ENCODE data around the gene TULP1.
A peak's percentile ranks its signal among the peaks of the same experiment; 100 is the strongest.

The TULP1 gene

GRCh38 chr6:35481226-35481625 is 31.5 kb downstream of the TULP1 start:
- DNase-seq: no peak

GRCh38 chr6:35480176-35480575 is 32.5 kb downstream of the TULP1 start:
- DNase-seq: no peak

DNA sequence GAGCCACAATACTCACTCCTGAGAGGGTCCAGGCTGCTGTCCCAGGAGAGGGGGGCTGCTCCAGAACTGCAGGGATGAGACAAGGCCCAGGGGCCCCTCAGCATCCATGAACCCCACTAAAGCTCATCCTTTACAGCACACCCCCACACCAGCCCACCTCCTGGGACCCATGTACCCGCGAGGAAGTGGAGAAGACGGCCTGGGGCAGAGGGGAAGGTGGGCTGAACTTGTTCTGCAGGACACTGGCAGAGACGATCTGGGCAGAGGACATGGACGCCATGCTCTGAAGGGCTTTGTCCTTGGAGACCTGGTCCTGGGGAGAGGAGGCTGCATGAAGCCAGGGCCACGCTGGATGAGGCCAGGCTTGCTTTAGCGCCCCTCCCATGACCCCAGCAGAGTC is 34.4 kb downstream of the TULP1 start:
- no peak for DNase-seq

GRCh38 chr6:35477551-35478179 is 35.0 kb downstream of the TULP1 start:
- DNase-seq: no peak

GRCh38 chr6:35477028-35477427 is 35.7 kb downstream of the TULP1 start:
- no peak for DNase-seq

- no peak for DNase-seq
Measured at GRCh38 chr6:35476004-35476403, 36.7 kb downstream of the TULP1 start.

- DNase-seq: no peak
Measured at GRCh38 chr6:35475573-35475972, 37.1 kb downstream of the TULP1 start.

DNA sequence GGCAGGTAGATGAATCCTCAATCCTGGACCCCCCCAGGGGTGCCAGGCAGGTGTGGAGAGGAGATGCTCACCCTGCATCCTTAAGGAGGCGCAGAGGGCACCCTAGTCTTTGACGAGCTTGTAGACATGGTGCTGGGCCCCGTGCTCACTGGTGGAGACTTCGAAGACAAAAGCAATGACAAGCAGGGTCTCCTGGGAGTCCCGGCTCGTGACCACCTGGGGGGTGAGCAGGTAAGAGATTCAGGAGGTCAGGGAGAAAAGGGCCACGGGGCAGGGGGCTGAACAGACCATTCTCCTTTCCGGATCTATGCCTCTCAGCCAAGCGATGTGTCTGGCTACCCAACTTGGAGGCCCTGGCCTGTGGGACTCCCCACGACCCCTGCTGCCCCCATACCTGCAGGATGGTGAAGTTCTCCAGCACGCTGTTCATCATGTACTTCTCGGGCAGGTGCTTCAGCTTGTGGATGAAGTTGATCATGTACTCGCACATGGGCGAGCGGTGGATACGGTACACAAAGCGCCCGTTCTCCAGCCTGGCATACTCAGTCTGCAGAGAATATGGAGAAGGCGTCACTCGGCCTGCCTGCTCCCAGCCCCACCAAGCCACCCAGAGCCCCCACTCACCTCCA is 37.6 kb downstream of the TULP1 start:
- DNase-seq: no peak

- no peak for DNase-seq
Measured at GRCh38 chr6:35474131-35474941, 38.4 kb downstream of the TULP1 start.

DNA sequence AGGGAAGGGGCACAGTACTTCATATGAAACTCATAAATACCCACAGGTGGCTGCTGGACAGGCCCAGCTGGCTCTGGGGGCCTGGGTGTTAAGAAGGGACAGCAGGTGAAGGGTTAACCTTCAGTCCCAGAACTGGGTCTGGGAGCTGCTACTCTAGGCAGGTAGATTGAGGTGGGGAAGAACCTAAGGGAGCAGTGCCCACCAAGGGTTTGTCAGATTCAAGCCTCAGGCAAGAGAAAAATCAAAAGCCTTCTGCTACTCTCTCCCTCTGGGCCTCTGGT is 38.9 kb downstream of the TULP1 start:
- no peak for DNase-seq

DNA sequence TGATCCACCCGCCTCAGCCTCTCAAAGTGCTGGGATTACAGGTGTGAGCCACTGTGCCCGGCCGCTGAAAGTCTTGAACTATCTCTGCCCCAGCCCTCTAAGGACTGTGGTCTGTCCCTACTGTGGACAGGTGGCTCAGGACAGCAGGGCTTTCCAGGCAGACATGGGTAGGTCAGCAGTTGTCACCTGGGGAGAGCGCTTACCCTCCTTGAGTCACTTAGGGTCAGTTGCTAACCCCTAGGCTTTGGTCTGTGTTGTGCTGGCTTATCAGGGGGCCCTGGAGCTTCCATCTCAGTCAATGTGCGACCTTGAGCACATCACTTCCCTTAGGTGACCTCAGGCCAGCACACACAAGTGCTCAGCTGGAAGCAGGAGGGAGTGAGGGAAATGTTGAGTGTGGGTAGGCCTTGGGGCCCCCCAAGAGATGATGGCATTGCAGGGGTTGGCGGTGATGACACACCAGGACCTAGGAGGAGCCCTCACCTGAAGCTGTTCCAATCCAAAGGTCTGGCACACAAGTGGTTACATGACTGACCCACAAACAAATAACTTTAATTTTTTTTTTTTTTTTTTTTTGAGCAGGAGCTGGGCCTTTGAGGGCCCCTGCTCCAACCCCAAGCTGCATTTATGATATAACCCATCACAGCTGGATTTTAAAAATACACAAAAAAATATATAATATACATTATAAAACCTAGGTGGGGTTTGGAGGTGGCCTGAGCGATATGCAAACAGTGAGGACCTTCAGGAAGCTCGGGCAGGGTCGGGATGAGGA is 39.4 kb downstream of the TULP1 start:
- no peak for DNase-seq

DNA sequence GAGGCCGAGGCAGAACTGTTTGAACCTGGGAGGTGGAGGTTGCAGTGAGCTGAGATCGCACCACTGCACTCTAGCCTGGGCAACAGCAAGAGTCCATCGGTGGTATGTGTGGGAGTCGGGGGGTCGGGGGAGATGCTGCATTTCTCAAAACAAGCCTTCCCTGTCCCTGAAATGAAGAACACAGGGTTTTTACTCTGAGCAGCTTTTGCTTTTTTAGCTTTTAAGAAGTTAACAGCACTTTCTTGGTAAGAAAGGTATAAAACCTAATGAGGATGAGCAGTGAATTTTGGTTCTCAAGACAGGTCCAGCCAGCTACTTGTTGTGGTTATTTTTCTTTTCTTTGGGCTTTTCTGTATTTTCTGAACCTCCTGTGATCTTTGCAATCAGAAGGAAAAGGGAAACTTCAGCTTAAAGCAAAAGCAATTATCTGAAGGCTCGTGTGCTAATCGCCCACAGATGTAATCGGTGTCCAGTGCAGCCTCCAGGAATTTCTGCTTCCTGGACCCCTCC is 40.8 kb downstream of the TULP1 start:
- DNase-seq: no peak

GRCh38 chr6:35470663-35471120 is 42.0 kb downstream of the TULP1 start:
- no peak for DNase-seq

- peak; percentile 26 for DNase-seq
Measured at GRCh38 chr6:35469751-35470662, 42.7 kb downstream of the TULP1 start.

GRCh38 chr6:35468980-35469750 is 43.5 kb downstream of the TULP1 start:
- DNase-seq: peak; percentile 51

DNA sequence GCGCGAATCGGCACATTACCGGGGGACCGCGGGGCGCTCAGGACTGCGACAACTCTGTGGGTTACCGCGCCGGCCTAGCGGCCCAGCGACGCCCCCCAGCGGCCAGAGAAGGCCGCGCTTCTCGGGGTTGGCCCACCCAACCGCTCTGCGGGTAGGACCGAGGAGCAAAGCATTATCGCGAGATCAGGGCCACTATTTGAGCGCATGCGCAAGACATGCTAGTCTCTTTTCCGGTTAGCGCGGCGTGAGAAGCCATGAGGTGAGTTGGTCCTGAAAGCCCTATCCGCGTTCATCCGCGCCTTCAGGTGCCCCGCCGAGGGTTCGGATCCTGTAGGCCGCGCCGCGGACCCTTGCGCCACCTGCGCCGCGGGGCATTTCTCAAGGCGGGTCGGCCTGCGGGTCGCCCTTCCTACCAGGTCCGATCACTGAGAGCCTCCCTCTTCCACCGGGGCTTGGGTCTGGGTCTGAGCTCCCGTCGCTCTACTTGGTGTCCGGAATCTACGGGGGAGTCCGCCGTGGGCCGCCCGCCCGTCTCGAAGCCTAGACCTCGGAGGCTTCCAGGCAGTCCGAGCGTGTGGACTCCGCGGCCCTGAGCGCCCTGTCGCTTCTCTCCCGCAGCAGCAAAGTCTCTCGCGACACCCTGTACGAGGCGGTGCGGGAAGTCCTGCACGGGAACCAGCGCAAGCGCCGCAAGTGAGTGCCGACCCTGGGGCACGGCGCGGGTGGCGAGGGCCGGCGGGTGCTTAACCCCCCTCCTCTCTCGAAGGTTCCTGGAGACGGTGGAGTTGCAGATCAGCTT is 44.3 kb downstream of the TULP1 start, which contains the start of gene RPL10A:
Gene RPL10A, plus strand, starts transcription at position 221 of the 799 bp plus-strand sequence. Its CDS starts 34 bp downstream, at position 255.
- peak; percentile 94 for DNase-seq

DNA sequence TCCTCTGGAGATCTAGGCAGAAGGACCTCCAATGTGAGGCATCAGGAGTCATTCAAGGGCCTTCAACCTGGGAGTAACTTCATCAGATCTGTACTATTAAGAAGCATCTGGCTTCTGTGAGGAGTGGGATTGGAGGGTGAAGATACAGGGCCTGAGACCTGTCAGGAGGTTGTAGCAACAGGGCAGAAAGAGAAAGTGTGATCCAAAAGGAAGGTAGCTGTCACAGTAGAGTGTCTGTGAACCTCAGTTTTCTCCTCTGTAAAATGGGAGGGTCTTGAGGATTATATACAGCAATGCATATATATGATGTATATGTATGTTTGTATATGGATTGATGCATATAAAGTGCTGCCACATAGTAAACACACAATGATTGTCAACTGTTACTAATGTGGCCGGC is 47.0 kb downstream of the TULP1 start:
- no peak for DNase-seq

DNA sequence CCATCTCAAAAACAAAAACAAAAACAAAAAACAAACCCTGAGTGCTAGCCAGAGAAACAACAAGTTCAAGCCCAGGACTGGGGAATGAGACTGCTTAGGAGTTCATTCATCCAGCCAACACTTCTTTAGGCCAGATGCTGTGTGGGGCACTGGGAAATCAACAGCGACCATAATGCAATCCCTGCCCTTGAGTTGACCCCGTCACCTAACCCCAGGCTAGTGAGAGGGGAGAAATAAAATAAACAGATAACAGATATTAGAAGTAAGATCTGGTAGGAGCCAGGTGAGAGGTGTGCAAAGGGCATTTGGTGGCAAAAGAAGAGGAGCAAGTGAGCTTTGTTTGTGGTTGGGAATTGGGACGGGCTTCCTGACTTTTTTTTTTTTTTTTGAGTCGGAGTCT is 49.4 kb downstream of the TULP1 start:
- no peak for DNase-seq

DNA sequence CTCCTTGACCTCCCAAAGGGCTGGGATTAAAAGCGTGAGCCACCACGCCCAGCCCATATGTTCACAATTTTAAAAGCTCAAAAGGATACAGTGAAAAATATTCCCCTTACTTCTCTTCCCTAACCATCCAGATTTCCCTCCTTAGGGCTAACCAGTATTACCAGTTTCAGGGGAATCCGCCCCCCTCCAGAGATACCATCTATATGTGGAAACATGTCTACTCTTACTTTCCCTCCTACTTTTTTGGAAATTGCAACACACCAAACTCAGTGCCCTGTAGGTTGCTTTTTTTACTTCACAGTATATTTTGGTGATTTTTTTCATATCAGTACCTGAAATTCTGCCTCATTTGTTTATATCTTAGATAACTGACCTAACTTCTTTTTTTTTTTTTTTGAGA is 51.4 kb downstream of the TULP1 start:
- no peak for DNase-seq

DNA sequence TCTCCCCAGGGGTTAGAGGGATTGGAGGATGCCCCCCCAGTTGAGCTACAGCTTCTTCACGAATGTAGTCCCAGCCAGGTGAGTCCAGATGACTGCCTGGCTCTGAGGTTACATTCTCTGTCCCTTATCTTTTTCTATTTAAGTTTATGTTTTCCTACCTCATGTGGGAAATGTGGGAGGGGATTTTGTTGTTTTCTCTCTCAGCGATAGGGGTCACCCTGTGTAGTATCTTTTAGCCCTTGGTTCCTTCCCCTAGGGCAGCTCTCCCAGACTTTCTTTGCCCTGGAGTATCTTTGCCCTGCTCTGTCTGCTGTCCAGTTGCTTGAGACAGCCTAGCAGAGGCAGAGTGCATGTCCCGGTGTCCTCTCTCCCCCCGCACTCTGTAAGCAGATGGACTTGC is 54.8 kb downstream of the TULP1 start:
- no peak for DNase-seq
